CD8-positive, alpha-beta memory T cell (primary cell): ENCODE data around the gene HMGN1. TPM values are rescaled to one million over a fixed set of nuclear protein-coding genes. Genes with fewer than 3 reads are reported as not detected.
"Not testable (repeated sequence)": the region's sequence is repeated elsewhere in the genome, so short reads cannot be mapped to it uniquely, and the experiment has no call there.

ENCODE experiments used
- CTCF ChIA-PET: fragments of 350-600 bp; sonication (Branson Sonifier 250); formaldehyde crosslinking; loops from one replicate; lab custom pipeline; 2021; ENCODE audit warnings: antibody characterized with exemption; lab: Charles Lee
- POLR2A ChIA-PET: fragments of 350-600 bp; sonication (Branson Sonifier 250); formaldehyde crosslinking; loops from one replicate; lab custom pipeline; 2021; ENCODE audit warnings: antibody characterized with exemption; lab: Charles Lee
- DNase-seq, 5 donors: peaks; one replicate each; pipeline versions ENCODE4 v3.0.0 to v3.0.0-alpha.2; 2020 to 2022; ENCODE audit warnings: mixed read lengths in 1 of 5
- H3K27ac ChIP-seq: one replicate; pipeline ENCODE4 v1.7.0; 2013; ENCODE audit warnings: low read depth, mild to moderate bottlenecking, low read length, moderate library complexity
- H3K27me3 ChIP-seq: 2 replicates; pipeline ENCODE4 v1.7.0; 2013; ENCODE audit warnings: low read length, mild to moderate bottlenecking; ENCODE audit not compliant: insufficient read depth, poor library complexity, severe bottlenecking
- H3K36me3 ChIP-seq: 2 replicates; pipeline ENCODE4 v1.7.0; 2013; ENCODE audit warnings: mild to moderate bottlenecking, low read length, moderate library complexity; ENCODE audit not compliant: insufficient read depth
- H3K4me1 ChIP-seq: 2 replicates; pipeline ENCODE4 v1.7.0; 2013; ENCODE audit warnings: mild to moderate bottlenecking, low read length, moderate library complexity; ENCODE audit not compliant: insufficient read depth
- H3K4me3 ChIP-seq: 2 replicates; pipeline ENCODE4 v1.7.0; 2013; ENCODE audit warnings: mild to moderate bottlenecking, low read length
- H3K9me3 ChIP-seq: 2 replicates; pipeline ENCODE4 v1.7.0; 2013; ENCODE audit warnings: mild to moderate bottlenecking, low read length
- H3K27ac Mint-ChIP-seq, 8 donors: one replicate each; pipeline ENCODE4 v1.8.0; 2020 to 2021; ENCODE audit warnings: mixed read lengths in 8 of 8, mild to moderate bottlenecking in 6 of 8, inconsistent platforms in 3 of 8, moderate library complexity in 3 of 8
- H3K27me3 Mint-ChIP-seq, 2 donors: one replicate each; pipeline ENCODE4 v1.8.0; 2020 to 2021; ENCODE audit warnings: mixed read lengths in 2 of 2, mild to moderate bottlenecking in 1 of 2, moderate library complexity in 1 of 2
- H3K36me3 Mint-ChIP-seq, 3 donors: one replicate each; pipeline ENCODE4 v1.8.0; 2020 to 2021; ENCODE audit warnings: mixed read lengths in 3 of 3, inconsistent platforms in 1 of 3, mild to moderate bottlenecking in 1 of 3
- H3K4me1 Mint-ChIP-seq, 3 donors: one replicate each; pipeline ENCODE4 v1.8.0; 2020 to 2021; ENCODE audit warnings: mixed read lengths in 3 of 3, inconsistent platforms in 1 of 3, mild to moderate bottlenecking in 1 of 3
- H3K4me3 Mint-ChIP-seq, 7 donors: one replicate each; pipeline ENCODE4 v1.8.0; 2020 to 2021; ENCODE audit warnings: mixed read lengths in 7 of 7, mild to moderate bottlenecking in 6 of 7, moderate library complexity in 4 of 7, inconsistent platforms in 2 of 7
- H3K9me3 Mint-ChIP-seq, 5 donors: one replicate each; pipeline ENCODE4 v1.8.0; 2020 to 2022; ENCODE audit warnings: mixed read lengths in 5 of 5, mild to moderate bottlenecking in 3 of 5, moderate library complexity in 2 of 5, inconsistent platforms in 1 of 5
- polyA plus RNA-seq: library from polyadenylated mRNA; unstranded; fragments of 300-500 nt; fragmentation: Illumina TruSeq; gene quantifications from one replicate; pipeline ENCODE4 v1.2.3, GENCODE V29; 2021
- total RNA-seq, 2 experiments: library from RNA; stranded (reverse); gene quantifications; one replicate each; pipeline ENCODE4 v1.2.3, GENCODE V29; 2021

HMGN1 gene
- total and polyA plus RNA-seq, 3 experiments from 2014 or later: 201 to 421 (median 420) TPM

DNA sequence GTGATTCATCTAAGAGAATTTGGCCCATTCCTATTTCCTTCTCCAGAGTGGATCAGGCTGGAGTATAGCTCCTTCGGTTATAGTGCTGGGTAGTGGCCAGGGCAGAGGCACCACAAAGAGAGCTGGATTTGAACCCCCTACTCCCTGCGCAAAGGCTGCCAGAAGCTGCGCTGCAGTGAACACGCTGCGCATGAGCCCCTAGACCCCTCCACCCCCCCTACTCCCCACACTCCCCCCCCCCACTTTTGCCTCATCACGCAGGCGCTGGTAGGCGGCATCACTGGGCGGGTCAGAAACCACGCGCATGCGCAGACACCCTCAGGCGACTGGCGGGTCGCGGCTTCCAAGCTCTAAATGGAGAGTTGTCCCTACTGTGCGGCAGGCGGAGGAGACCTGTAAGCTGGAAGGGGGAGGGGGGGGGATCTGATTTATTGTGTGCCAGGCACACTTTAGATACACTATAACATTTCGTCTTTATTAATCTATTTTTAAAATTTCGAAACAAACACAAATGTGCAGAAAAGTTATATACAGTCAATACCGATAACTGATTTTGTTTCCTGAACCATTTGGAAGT is 38.7 kb upstream of the HMGN1 start:
- H3K36me3 Mint-ChIP-seq: peaks cover 0 to 23% (median 4%) of the 10 kb centered on the region in 3 donors
- peak overlapping the region; percentile 88 to 93 (median 91) for H3K4me3 Mint-ChIP-seq
- no peaks in the 10 kb centered on the region for H3K9me3 Mint-ChIP-seq
- Histone ChIP-seq H3K27me3 (no peaks in the 10 kb centered on the region), H3K4me1 (peaks cover 4% of the 10 kb centered on the region), H3K4me3 (peak overlapping the region; percentile 71), H3K9me3 (no peaks in the 10 kb centered on the region), H3K27ac (peak overlapping the region; percentile 76), H3K36me3 (peaks cover 8% of the 10 kb centered on the region)
- CTCF ChIA-PET: interaction anchor here (0.7 to 2.9 kb wide), 13 partner anchors 9 to 204 kb away, joined by 3 to 13 read pairs (median 3); partner anchors contain the start of genes BRWD1 and PSMG1
- peaks cover 0 to 2% of the 10 kb centered on the region in 2 donors for H3K27me3 Mint-ChIP-seq
- DNase-seq: peak; percentile 85 to 95 (median 88)
- peak overlapping the region; percentile 90 to 97 (median 95) for H3K27ac Mint-ChIP-seq
- H3K4me1 Mint-ChIP-seq: peaks cover 27 to 48% (median 39%) of the 10 kb centered on the region in 3 donors
- POLR2A ChIA-PET: interaction anchor here (0.5 to 1.6 kb wide), 7 partner anchors 11 to 1824 kb away, joined by 3 to 13 read pairs (median 5); partner anchors contain the start of genes BRWD1, HMGN1 and PSMG1

- CTCF ChIA-PET: interaction anchor here (1.2 to 2.9 kb wide), 5 partner anchors 13 to 74 kb away, joined by 3 to 13 read pairs (median 11); partner anchors contain the start of gene BRWD1
- peaks cover 1% of the 10 kb centered on the region for H3K36me3 ChIP-seq
- no peaks in the 10 kb centered on the region for H3K9me3 ChIP-seq
- POLR2A ChIA-PET: interaction anchor here (0.5 to 1.6 kb wide), 5 partner anchors 11 to 1823 kb away, joined by 3 to 13 read pairs (median 6); partner anchors contain the start of genes BRWD1, HMGN1 and PSMG1
- H3K4me3 ChIP-seq: peak overlapping the region; percentile 62
- peak overlapping the region; percentile 76 for H3K27ac ChIP-seq
- Mint-ChIP-seq H3K9me3 (no peaks in the 10 kb centered on the region), H3K36me3 (peaks cover 0 to 21% (median 5%) of the 10 kb centered on the region in 3 donors), H3K4me1 (peaks cover 32 to 53% (median 45%) of the 10 kb centered on the region in 3 donors), H3K4me3 (peak overlapping the region in 6 of 7 donors; percentile 88 to 93 (median 90)), H3K27me3 (peaks cover 0 to 2% of the 10 kb centered on the region in 2 donors), H3K27ac (peak overlapping the region; percentile 54 to 97 (median 94))
- DNase-seq: no peak
- no peaks in the 10 kb centered on the region for H3K27me3 ChIP-seq
- peaks cover 4% of the 10 kb centered on the region for H3K4me1 ChIP-seq
Observed at GRCh38 chr21:39386899-39387298, 38.0 kb upstream of the HMGN1 start.

- Mint-ChIP-seq H3K4me3 (peak overlapping the region; percentile 50 to 77 (median 69)), H3K9me3 (no peaks in the 10 kb centered on the region), H3K36me3 (peaks cover 0 to 14% (median 4%) of the 10 kb centered on the region in 3 donors), H3K4me1 (peaks cover 34 to 57% (median 49%) of the 10 kb centered on the region in 3 donors), H3K27ac (peak overlapping the region in 6 of 8 donors; percentile 29 to 84 (median 60)), H3K27me3 (peaks cover 0 to 2% of the 10 kb centered on the region in 2 donors)
- no peaks in the 10 kb centered on the region for H3K27me3 ChIP-seq
- ChIA-PET CTCF (interaction anchor here (1.7 to 2.9 kb wide), 2 partner anchors 9 to 73 kb away, joined by 3 to 11 read pairs; partner anchors contain the start of gene BRWD1), POLR2A (interaction anchor here (1.0 kb wide), 1 partner anchor 38 kb away, joined by 3 read pairs; no protein-coding TSS in a partner anchor)
- peaks cover 10% of the 10 kb centered on the region for H3K4me1 ChIP-seq
- H3K4me3 ChIP-seq: no peak overlapping the region
- DNase-seq: peak in 1 of 5 donors; percentile 53
- H3K27ac ChIP-seq: peak overlapping the region; percentile 24
- H3K9me3 ChIP-seq: no peaks in the 10 kb centered on the region
- no peaks in the 10 kb centered on the region for H3K36me3 ChIP-seq
Observed at GRCh38 chr21:39386194-39386593, 37.3 kb upstream of the HMGN1 start.

DNA sequence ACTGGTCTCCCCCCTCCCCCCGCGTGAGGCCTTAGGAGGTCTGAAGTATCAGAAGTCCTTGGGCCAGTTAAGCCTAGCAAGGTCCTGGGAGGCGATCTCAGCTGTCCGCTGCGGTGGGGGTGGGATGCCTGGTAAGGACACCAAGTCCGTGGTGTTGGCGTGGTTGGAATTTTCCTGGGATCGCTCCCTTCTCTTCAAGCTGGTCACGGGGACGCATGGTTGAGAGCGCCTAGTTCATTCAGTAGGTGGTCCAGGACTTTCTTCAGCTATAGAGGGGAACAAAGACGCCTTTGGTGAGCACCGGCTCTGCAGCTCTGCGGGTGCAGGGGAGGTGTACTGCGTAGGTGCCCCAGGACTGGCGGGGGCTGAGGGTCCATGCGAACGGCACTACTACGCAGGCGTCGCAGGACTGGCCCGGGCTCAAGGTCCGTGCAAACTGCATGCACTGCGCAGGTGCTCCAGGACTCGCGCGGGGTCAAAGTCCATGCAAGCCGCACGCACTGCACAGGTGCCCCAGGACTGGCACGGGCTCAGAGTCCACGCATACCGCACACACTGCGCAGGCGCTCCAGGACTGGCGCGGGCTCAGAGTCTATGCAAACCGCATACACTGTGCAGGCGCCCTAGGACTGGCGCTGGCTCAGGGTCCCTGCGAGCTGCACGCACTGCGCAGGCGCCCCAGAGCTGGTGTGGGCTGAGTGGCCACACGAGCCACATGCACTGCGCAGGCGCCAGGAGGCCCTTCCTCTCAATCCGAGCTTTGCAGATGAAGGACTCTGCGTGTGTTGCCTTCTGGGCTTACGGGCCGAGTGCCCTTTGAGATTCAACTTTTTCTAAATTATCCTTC is 36.6 kb upstream of the HMGN1 start:
- Histone ChIP-seq H3K27me3 (no peaks in the 10 kb centered on the region), H3K4me3 (no peak overlapping the region), H3K9me3 (no peaks in the 10 kb centered on the region), H3K27ac (peak overlapping the region; percentile 24), H3K4me1 (peaks cover 14% of the 10 kb centered on the region), H3K36me3 (no peaks in the 10 kb centered on the region)
- H3K4me1 Mint-ChIP-seq: peaks cover 38 to 64% (median 56%) of the 10 kb centered on the region in 3 donors
- peak overlapping the region in 7 of 8 donors; percentile 23 to 84 (median 63) for H3K27ac Mint-ChIP-seq
- ChIA-PET POLR2A (interaction anchor here (1.0 kb wide), 1 partner anchor 37 kb away, joined by 3 read pairs; no protein-coding TSS in a partner anchor), CTCF (interaction anchor here (1.0 to 2.9 kb wide), 3 partner anchors 9 to 72 kb away, joined by 3 to 11 read pairs (median 4); partner anchors contain the start of gene BRWD1)
- H3K36me3 Mint-ChIP-seq: peaks cover 0 to 10% (median 4%) of the 10 kb centered on the region in 3 donors
- peak overlapping the region; percentile 50 to 77 (median 69) for H3K4me3 Mint-ChIP-seq
- H3K9me3 Mint-ChIP-seq: no peaks in the 10 kb centered on the region
- DNase-seq: peak in 4 of 5 donors; percentile 48 to 72 (median 52)
- H3K27me3 Mint-ChIP-seq: peaks cover 0 to 2% of the 10 kb centered on the region in 2 donors

- Mint-ChIP-seq H3K27ac (peak overlapping the region in 6 of 8 donors; percentile 23 to 84 (median 70)), H3K9me3 (no peaks in the 10 kb centered on the region), H3K27me3 (peaks cover 0 to 2% of the 10 kb centered on the region in 2 donors), H3K36me3 (peaks cover 0 to 12% (median 2%) of the 10 kb centered on the region in 3 donors), H3K4me3 (peak overlapping the region in 3 of 7 donors; percentile 50 to 70 (median 58)), H3K4me1 (peaks cover 40 to 69% (median 57%) of the 10 kb centered on the region in 3 donors)
- no peak for DNase-seq
- Histone ChIP-seq H3K4me3 (no peak overlapping the region), H3K9me3 (no peaks in the 10 kb centered on the region), H3K4me1 (peaks cover 16% of the 10 kb centered on the region), H3K27me3 (no peaks in the 10 kb centered on the region), H3K27ac (no peak overlapping the region), H3K36me3 (no peaks in the 10 kb centered on the region)
- CTCF ChIA-PET: interaction anchor here (1.0 to 1.7 kb wide), 2 partner anchors 8 to 10 kb away, joined by 3 to 4 read pairs; no protein-coding TSS in a partner anchor
- POLR2A ChIA-PET: no interaction called here
Observed at GRCh38 chr21:39384674-39385298, 35.9 kb upstream of the HMGN1 start.

DNA sequence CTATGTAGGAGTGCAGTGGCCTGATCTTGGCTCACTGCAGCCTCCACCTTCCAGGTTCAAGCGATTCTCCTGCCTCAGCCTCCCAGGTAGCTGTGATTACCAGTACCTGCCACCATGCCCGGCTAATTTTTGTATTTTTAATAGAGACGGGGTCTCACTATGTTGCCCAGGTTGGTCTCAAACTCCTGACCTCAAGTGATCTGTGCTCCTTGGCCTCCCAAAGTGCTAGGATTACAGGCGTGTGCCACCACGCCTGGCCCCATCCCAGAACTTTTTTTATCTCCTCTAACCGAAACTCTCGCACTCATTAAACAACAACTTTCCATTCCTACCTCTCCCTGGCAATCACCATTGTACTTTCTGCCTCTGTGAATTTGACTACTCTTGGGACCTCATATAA is 33.2 kb upstream of the HMGN1 start:
- ChIA-PET POLR2A (interaction anchor here (2.4 kb wide), 1 partner anchor 70 kb away, joined by 7 read pairs; no protein-coding TSS in a partner anchor), CTCF (interaction anchor here (1.3 kb wide), 1 partner anchor 8 kb away, joined by 3 read pairs; no protein-coding TSS in a partner anchor)
- not testable (repeated sequence) for H3K4me3 ChIP-seq, H3K9me3 Mint-ChIP-seq, DNase-seq, H3K9me3 ChIP-seq, H3K27me3 Mint-ChIP-seq, H3K27me3 ChIP-seq, H3K27ac ChIP-seq, H3K36me3 ChIP-seq
- Mint-ChIP-seq H3K36me3 (peaks cover 0 to 12% (median 2%) of the 10 kb centered on the region in 3 donors), H3K27ac (peak overlapping the region in 7 of 8 donors; percentile 11 to 74 (median 29)), H3K4me1 (peaks cover 22 to 46% (median 38%) of the 10 kb centered on the region in 3 donors), H3K4me3 (peak overlapping the region; percentile 18 to 73 (median 42))
- H3K4me1 ChIP-seq: peaks cover 14% of the 10 kb centered on the region

- H3K27ac ChIP-seq: peak overlapping the region; percentile 94
- H3K4me3 ChIP-seq: peak overlapping the region; percentile 99
- H3K4me1 Mint-ChIP-seq: peaks cover 19 to 38% (median 34%) of the 10 kb centered on the region in 3 donors
- H3K27me3 ChIP-seq: no peaks in the 10 kb centered on the region
- no peak for DNase-seq
- H3K36me3 ChIP-seq: no peaks in the 10 kb centered on the region
- H3K4me3 Mint-ChIP-seq: peak overlapping the region; percentile 90 to 99 (median 94)
- H3K9me3 ChIP-seq: no peaks in the 10 kb centered on the region
- CTCF ChIA-PET: interaction anchor here (1.9 kb wide), 1 partner anchor 23 kb away, joined by 5 read pairs; no protein-coding TSS in a partner anchor
- peaks cover 4 to 5% of the 10 kb centered on the region in 2 donors for H3K27me3 Mint-ChIP-seq
- H3K4me1 ChIP-seq: peaks cover 14% of the 10 kb centered on the region
- H3K27ac Mint-ChIP-seq: peak overlapping the region; percentile 72 to 98 (median 93)
- H3K36me3 Mint-ChIP-seq: peaks cover 0 to 12% (median 2%) of the 10 kb centered on the region in 3 donors
- POLR2A ChIA-PET: interaction anchor here (1.2 to 2.4 kb wide), 4 partner anchors 31 to 69 kb away, joined by 5 to 8 read pairs (median 7); partner anchors contain the start of genes BRWD1 and HMGN1
- no peaks in the 10 kb centered on the region for H3K9me3 Mint-ChIP-seq
Observed at GRCh38 chr21:39381009-39381408, 32.1 kb upstream of the HMGN1 start.
